RWPE2 (cell line): Measurements from ENCODE around the gene RRM1.

Experiments used
- ATAC-seq: fragments of 200-7000 bp; cut with Tn5 transposase; 3 replicates; pipeline ENCODE4 v1.9.1; 2021; ENCODE audit warnings: low read depth
- DNase-seq: peaks from one replicate; pipeline ENCODE4 v3.0.0-alpha.2; 2020; ENCODE audit warnings: low spot score
- H3K27ac ChIP-seq: fragments of 450-650 bp; 2 replicates; pipeline ENCODE4 v1.5.1; 2017; ENCODE audit warnings: mild to moderate bottlenecking; ENCODE audit not compliant: poor library complexity, severe bottlenecking
- H3K27me3 ChIP-seq: fragments of 250-450 bp; sonication (Bioruptor Pico); 2 replicates; pipeline ENCODE4 v1.5.1; 2021; ENCODE audit warnings: mild to moderate bottlenecking, moderate library complexity; ENCODE audit not compliant: insufficient read depth, poor library complexity, severe bottlenecking
- H3K36me3 ChIP-seq: fragments of 250-450 bp; sonication (Bioruptor Pico); 2 replicates; pipeline ENCODE4 v1.5.1; 2020; ENCODE audit warnings: low read depth, mild to moderate bottlenecking, moderate library complexity
- H3K4me1 ChIP-seq: fragments of 250-450 bp; sonication (Bioruptor Pico); 2 replicates; pipeline ENCODE4 v1.5.1; 2021; ENCODE audit warnings: mild to moderate bottlenecking, moderate library complexity; ENCODE audit not compliant: insufficient read depth, poor library complexity, severe bottlenecking
- H3K4me3 ChIP-seq: fragments of 250-450 bp; sonication (Bioruptor Pico); 2 replicates; pipeline ENCODE4 v1.5.1; 2021; ENCODE audit warnings: mild to moderate bottlenecking, moderate library complexity; ENCODE audit not compliant: severe bottlenecking
- H3K9me3 ChIP-seq: fragments of 250-450 bp; sonication (Bioruptor Pico); 2 replicates; pipeline ENCODE4 v1.5.1; 2021; ENCODE audit warnings: mild to moderate bottlenecking, moderate library complexity; ENCODE audit not compliant: severe bottlenecking
- TF ChIP-seq, protein P1 (sequence below): fragments of 450-650 bp; IDR thresholded peaks from one replicate; pipeline ENCODE4 v1.5.1; 2017; ENCODE audit warnings: mild to moderate bottlenecking, moderate library complexity; ENCODE audit not compliant: poor library complexity, severe bottlenecking

RRM1 gene

DNA sequence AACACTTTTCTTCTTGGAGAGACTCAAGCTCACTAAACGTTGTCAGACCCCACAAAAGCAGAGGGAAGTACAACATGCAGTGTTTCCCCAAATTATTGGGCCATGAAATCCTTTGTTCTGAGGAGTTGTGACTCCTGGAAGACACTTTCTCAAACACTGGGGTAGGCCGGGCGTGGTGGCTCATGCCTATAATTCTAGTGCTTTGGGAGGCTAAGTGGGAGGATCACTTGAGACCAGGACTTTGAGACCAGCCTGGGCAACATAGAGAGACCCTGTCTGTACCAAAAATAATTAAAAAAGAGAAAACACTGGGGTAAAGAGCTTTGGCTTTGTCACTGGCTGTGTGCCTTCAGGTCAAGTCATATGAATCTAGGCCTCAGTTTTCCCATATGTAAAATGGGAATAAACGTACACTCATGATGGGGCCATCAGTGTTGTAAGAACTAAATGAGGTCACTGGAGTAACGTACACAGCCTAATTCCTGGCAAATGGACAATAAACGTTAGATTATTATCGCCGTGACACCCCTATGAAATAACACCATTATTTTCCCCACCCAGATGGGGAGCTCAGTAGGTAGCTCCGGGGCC, 92.0 kb downstream of the RRM1 start:
- Histone ChIP-seq H3K36me3 (no peaks in the 10 kb centered on the region), H3K27ac (no peak overlapping the region), H3K27me3 (no peaks in the 10 kb centered on the region), H3K9me3 (no peaks in the 10 kb centered on the region), H3K4me3 (peak overlapping the region; percentile 44), H3K4me1 (no peaks in the 10 kb centered on the region)
- no peak for DNase-seq
- TF ChIP-seq, protein P1, sequence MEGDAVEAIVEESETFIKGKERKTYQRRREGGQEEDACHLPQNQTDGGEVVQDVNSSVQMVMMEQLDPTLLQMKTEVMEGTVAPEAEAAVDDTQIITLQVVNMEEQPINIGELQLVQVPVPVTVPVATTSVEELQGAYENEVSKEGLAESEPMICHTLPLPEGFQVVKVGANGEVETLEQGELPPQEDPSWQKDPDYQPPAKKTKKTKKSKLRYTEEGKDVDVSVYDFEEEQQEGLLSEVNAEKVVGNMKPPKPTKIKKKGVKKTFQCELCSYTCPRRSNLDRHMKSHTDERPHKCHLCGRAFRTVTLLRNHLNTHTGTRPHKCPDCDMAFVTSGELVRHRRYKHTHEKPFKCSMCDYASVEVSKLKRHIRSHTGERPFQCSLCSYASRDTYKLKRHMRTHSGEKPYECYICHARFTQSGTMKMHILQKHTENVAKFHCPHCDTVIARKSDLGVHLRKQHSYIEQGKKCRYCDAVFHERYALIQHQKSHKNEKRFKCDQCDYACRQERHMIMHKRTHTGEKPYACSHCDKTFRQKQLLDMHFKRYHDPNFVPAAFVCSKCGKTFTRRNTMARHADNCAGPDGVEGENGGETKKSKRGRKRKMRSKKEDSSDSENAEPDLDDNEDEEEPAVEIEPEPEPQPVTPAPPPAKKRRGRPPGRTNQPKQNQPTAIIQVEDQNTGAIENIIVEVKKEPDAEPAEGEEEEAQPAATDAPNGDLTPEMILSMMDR = no peak
- ATAC-seq = no peak

DNA sequence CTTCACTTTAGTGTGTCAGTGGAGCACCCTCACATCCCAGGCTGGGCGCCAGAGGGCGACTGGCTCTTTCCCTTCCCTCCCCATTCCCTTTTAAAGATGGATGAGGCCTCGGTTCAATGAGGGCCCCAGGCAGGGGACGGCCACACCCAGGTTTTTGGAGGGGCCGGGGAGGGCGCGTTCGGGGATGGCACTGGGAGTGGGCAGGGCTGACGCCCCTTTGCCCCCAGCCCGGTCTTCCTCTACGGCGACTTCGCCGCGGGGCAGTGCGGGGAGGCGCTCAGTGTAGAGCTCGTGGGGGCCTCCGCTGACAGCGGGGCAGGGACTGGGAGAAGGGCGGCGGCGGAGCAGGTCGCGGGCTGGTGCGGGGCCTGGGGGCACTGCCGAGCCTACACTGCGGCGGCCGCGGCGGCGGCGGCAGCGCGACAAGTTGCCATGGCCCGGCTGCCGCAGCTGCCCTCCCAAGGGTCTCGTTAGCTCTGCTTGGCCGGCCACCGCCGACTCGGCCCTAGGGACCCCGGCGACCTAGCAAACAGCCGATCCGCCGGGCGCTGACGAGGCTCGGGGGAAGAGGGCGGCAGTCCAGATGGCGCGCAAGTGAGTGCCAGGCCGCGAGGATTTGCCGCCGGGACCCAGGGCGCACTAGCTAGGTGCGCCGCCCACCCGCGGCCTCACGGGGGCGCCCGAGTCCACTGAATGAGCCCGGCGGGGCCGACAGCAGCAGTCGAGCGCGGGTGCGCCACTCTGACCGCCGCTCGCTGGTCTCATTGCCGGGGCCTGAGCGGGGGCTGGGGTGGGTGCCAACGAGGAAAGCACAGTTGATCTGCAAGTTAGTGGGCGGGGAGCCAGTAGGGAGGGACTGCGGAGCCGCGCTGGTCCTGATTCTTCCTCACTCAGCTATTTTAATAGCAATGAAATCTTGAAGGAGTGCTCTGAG, 92.7 kb downstream of the RRM1 start:
- no peak overlapping the region for H3K27ac ChIP-seq
- no peak for DNase-seq
- no peaks in the 10 kb centered on the region for H3K36me3 ChIP-seq
- no peaks in the 10 kb centered on the region for H3K27me3 ChIP-seq
- no peaks in the 10 kb centered on the region for H3K4me1 ChIP-seq
- TF ChIP-seq, protein P1 = peak; percentile 92
- H3K4me3 ChIP-seq = peak overlapping the region; percentile 44
- no peaks in the 10 kb centered on the region for H3K9me3 ChIP-seq
- ATAC-seq = peak; percentile 87
